GM19372 (cell line): ENCODE results near the gene GRID2IP.
"Not testable (repeated sequence)": the region's sequence is repeated elsewhere in the genome, so short reads cannot be mapped to it uniquely, and the experiment has no call there.

Source experiments
- ATAC-seq: cut with Tn5 transposase; IDR thresholded peaks from one replicate; pipeline ENCODE4 v1.9.1; 2021; ENCODE audit warnings: mild to moderate bottlenecking, low read depth, moderate library complexity; ENCODE audit not compliant: unreplicated experiment

The GRID2IP gene

DNA sequence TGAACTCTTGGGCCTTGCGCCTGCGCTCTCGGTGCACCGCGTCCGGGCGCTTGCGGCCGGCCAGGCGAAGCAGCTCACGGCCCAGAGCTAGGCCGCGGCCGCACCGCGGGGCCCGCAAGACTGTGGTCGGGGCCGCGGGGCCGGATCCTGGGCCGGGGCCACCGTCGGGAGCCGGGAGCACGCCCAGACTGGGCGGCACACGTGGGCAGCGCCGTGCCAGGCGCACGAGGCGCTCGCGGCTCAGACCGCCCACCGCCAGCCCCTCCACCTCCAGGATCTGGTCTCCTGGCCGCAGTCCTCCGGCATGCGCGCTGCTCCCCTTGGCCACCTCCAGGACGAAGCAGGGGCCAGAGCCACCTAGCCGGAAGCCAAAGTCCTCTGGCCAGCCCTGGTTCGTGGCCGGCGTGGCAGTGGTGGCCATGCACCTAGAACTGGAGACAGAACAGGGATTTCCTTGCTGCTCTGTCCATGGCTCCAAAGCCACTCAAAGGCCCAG is at the start of gene GRID2IP:
GRID2IP (minus strand) TSS at position 446 of the 496 bp plus-strand sequence; CDS start at position 421, 25 bp downstream.
- ATAC-seq: no peak

DNA sequence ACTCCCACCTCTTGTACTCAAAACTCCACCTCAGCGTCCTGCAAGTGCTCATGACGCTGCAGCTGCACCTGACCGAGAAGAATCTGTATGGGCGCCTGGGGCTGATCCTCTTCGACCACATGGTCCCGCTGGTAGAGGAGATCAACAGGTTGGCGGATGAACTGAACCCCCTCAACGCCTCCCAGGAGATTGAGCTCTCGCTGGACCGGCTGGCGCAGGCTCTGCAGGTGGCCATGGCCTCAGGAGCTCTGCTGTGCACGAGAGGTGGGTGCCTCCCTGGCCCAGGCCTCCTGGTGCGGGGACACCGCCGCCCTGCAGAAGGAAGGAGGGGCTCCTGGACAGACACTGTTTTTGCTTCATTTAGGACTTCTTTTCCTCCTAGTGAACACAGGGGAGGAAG is 48.8 kb upstream of the GRID2IP start:
- no peak for ATAC-seq

DNA sequence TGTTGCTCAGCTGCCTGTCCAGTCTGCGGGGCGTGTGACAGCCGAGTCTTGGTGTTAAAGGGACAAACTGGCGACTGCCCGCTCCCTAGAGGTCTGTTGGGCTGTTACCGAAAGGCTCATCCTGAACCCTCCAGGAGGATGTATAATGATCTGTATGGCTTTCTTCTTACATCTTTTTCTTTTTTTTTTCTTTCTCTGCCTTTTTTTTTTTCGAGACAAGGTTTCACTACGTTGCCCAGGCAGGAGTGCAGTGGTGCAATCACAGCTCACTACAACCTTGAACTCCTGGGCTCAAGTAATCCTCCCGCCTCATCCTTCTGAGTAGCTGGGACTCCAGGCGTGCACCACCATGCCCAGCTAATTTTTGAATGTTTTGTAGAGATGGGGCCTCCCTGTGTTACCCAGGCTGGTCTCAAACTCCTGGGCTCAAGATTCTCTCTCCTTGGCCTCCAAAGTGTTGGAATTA is 39.4 kb upstream of the GRID2IP start:
- ATAC-seq: no peak

DNA sequence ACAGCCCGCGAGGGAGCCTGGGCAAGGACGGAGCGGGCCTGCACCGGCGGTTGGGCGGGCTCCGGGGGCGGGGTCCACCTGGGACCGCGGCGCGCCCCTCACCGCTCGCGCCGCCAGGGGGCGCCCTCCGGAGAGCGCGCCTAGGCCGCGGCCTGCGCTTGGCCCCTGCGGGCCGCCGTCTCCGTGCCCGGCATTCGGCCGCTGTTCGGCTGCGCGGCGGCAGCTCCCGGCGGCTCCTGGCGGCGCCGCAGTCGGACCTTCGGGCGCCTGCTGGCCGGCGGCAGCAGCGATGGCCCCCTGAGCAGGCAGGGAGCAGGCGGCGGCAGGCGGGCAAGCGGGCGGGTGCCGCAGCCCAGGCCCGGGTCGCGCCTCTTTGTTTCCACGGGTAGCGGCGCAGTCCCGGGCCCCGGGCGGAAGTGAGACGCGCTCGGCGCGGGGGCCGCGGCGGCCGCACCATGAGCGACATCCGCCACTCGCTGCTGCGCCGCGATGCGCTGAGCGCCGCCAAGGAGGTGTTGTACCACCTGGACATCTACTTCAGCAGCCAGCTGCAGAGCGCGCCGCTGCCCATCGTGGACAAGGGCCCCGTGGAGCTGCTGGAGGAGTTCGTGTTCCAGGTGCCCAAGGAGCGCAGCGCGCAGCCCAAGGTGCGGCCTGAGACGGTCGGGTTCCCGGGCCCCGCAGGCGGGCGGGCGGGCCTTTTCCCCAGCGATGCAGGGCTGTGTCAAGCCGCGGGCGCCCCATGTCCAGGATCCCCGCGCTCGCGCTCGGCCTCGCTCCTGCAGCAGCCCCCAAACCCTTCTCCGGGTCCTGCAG is 38.8 kb upstream of the GRID2IP start, which contains the start of gene INTS15:
INTS15 (plus strand) TSS at position 193 of the 816 bp plus-strand sequence; CDS start at position 456, 263 bp downstream.
- ATAC-seq: peak; percentile 87

DNA sequence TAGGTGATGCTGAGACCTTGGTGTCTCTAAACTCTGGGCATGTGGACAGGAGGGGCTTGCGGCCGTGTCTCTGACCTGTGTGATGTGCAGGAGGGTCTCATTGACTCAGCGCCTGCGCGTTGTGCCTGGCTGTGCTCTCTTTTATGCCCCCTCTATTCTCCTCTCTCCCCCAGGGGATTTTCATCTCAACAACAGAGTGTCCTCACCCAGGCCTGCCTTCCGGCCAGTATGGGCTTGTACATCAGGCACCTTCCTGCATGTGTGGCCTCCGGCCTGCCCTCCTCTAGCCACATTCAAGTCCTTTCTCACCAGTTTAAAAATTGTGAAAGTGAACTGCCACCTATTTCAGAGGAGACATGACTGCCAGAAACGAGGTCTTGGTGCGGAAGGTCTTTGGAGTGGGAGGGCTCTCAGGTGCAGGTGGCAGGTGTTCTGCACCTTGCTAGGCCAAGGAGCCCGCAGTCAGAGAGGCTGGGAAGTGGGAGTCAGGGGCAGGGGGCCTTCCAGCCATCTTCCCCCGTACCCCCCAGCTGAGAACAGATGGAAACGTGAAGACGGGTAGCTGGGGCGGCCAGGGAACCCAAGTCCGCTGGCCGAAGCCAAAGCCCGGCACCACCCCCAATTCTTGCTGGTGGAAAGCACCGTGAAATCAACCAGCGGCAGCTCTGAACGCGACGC is 38.0 kb upstream of the GRID2IP start:
- no peak for ATAC-seq

DNA sequence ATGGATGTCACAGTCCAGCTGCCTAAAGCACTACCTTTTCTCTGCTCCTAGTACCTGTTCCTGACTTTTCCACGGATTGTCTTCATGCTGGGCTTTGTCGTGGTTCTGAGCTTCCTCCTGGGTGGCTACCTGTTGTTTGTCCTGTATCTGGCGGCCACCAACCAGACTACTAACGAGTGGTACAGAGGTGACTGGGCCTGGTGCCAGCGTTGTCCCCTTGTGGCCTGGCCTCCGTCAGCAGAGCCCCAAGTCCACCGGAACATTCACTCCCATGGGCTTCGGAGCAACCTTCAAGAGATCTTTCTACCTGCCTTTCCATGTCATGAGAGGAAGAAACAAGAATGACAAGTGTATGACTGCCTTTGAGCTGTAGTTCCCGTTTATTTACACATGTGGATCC is 37.3 kb upstream of the GRID2IP start:
- ATAC-seq: no peak

DNA sequence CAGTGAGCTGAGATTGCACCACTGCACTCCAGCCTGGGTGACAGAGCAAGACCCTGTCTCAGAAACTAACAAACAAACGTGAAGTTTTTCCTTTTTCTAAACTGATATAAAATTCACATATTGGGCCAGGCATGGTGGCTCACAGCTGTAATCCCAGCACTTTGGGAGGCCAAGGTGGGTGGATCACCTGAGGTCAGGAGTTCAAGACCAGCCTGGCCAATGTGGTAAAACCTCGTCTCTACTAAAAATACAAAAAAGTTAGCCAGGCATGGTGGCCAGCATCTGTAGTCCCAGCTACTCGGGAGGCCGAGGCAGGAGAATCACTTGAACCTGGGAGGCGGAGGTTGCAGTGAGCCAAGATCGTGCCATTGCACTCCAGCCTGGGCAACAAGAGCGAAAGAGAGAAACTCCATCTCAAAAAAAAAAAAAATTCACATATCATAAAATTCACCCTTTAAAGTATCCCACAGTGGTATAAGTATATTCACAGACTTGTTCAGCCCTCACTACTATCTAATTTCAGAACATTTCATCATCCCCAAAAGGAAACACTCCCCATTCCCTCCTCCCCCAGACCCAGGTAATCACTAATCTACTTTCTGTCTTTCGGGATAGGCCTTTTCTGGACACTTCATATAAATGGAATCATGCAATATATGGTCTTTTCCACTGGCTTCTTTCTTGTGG is 34.6 kb upstream of the GRID2IP start:
- ATAC-seq: not testable (repeated sequence)

DNA sequence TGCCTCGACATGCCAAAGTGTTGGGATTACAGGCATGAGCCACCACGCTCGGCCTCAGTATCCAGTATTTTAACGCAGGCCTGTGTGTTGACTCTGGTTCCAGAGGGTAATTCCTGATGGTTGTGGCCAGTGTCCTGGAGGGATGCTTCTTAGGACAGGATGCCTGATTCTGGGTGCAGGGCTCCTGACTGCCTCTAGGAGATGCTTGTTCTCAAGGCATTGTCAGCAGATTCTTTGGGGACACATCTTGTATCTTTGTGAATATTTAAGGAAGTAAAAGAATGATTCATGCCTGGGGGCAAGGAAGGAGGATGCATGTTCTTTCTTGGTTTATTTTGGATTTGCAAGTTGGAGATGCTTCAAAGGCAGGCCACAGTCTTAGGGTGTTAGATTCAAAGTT is 28.2 kb upstream of the GRID2IP start:
- no peak for ATAC-seq

DNA sequence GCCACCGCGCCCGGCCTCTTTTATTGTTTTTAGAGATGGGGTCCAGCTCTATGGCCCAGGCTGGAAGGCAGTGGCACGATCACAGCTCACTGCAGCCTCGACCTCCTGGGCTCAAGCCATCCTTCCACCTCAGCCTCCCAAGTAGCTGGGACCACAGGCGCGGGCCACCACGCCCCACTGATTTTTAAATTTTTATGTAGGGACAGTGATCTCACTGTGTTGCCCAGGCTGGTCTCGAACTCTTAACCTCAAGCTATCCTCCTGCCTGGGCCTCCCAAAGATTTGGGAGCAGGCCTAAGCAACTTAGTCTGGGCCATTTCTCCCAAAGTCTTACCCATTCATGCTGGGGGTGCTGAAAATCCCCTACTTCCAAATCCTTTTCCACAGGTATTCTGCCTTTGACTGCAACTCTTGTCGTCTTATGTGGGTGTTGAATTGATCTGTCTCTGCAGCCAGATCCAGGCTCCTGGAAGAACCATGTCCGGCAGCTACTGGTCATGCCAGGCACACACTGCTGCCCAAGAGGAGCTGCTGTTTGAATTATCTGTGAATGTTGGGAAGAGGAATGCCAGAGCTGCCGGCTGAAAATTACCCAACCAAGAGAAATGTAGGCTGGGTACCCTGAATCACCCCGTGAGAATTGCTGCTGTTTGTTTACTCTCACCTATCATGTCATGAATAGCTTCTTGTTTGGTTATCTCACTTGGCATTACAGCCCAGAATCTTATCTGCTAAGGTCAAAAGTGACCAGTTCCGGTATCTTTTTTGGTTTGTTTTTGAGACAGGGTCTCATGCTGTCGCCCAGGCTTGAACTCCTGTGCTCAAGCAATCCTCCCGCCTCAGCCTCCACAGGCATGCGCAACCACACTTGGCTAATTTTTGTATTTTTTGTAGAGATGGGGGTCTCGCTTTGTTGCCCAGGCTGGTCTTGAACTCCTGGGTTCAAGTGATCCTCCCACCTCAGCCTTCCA is 27.1 kb upstream of the GRID2IP start:
- no peak for ATAC-seq

DNA sequence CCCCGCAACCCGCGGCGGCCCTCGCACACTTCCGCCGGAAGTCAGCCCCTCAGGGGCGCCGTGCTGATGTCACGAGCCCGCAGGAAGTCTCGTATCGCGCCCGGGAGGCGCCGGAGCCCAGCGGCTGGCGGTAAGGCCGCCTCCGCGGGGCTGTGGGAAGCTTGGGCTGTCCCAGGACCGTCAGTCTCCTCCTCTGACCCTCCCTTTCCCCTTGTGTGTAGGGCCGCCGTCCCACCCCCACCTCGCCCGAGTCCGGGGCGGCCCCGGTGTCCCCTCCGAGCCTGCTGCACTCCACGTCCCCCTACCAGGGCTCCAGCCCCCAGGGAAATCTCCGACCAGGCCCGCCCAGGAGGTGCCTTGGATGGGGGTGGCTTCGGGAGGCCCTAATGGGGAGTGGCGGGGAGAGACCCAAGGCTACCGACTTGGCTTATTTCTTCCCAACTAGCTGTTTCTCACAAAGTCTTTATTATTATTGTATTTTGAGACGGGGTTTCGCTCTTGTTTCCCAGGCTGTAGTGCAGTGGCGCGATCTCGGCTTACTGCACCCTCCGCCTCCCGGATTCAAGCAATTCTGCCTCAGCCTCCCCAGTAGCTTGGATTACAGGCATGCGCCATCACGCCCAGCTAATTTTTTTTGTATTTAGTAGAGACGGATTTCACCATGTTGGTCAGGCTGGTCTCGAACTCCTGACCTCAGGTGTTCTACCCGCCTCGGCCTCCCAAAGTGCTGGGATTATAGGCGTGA is 26.3 kb upstream of the GRID2IP start, which contains the start of gene ZDHHC4:
ZDHHC4 (plus strand) TSS at position 86 of the 745 bp plus-strand sequence. CDS start 3,108 bp downstream, outside the sequence.
- peak; percentile 94 for ATAC-seq

DNA sequence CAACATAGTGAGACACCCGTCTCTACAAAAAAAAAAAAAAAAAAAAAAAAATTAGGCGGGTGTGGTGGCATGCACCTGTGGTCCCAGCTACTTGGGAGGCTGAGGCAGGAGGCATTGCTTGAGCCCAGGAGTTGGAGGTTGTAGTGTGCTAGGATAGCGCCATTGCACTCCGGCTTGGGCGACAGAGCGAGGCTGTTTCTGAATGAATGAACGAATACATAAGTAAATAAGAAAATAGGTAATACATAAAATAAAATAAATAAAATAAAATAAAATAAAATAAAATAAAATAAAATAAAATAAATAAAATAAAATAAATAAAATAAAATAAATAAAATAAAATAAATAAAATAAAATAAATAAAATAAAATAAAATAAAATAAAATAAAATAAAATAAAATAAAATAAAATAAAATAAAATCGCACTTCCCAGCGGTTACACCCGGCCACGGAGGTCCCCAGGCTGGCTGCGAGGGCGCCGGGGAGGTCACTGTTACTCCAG is 25.7 kb upstream of the GRID2IP start:
- ATAC-seq: not testable (repeated sequence)

DNA sequence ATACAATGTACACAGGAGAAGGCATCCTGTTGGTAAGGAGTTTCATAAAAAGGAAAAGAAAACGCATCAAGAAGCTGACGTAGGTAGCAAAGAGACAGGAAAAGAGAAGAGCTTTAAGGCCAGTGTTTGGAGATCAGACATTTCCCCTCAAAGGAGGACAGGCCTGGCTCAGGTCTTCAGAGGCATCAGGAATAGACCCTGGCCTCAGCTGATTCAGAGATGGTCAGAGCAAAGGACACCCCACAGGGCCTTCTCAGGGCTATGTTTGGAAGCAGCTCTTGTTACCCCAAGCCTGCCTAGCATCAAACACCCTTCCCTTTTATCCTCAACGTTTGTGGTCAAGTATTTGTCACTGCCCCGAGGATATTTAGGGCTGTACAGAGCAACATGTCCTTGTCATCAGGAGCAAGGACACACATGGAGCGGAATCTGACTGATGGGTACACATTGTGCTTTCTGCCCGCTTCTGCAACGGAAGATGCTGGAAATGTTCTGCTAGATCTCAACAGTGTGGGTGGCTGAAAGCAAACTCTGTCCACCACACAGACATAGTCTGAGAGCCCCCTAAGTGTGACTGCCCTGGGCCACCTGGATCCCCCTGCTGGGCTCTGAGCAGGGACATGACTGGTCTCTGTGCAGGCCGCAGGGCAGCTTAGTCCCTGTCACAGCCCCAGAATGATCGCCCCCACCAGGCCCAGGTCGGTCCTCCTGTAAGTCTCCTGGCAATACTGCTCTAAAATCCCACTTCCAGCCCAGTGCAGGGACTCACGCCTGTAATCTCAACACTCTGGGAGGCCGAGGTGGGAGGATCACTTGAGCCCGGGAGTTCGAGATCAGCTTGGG is 25.0 kb upstream of the GRID2IP start:
- ATAC-seq: no peak

DNA sequence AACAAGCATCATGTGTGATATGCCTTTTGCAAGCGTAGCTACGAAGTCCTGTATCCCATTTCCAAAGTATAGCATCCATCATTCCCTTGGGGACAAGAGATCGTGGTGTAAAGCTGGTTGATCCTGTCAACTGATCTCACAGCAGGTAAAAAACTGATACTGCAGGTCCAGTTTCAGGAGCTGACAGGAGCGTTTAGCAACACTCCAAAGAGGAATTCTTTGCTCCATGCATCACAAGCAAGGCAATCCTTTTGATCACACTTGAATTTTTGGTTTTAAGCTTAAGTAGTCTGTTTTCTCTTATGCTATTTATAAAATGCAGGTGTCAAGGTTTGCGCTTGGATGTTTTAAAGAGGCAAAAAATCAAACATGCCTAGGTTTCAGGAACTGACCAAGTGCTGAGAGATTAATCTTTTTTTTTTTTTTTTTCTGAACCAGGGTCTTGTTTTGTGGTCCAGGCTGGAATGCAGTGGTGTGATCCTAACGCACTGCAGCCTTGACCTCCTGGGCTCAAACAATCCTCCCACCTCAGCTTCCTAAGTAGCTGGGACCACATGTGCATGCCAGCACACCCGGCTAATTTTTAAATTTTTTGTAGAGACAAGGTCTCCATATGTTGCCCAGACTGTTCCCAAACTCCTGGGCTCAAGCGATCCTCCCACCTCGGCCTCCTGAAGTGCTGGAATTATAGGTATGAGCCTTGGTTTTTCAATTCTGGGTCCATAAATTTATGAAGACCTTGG is 24.2 kb upstream of the GRID2IP start:
- no peak for ATAC-seq

DNA sequence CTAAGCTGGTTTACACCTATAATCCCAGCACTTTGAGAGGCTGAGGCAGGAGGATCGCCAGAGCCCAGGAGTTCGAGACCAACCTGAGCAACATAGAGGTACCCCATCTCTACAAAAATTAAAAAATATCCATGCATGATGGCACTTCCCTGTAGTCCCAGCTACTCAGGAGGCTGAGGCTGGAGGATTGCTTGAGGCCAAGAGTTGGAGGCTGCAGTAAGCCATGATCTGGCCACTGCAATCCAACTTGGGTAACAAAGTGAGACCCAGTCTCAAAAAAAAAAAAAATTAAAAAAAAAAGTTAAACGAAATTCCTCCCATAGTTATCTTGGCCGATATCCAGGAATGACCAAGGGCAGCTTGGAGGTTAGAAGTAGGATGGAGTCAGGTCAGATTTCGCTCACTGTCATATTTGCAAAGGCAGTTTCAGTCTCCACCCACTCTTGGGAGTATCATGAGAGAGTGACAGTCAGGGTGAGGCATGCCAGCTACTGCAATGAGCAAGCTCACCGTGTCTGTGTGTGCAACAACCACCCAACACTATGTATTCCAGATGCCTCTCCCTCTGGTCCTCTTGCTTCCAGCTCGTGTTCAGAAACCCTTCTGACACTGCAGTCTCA is 20.0 kb upstream of the GRID2IP start:
- ATAC-seq: no peak

DNA sequence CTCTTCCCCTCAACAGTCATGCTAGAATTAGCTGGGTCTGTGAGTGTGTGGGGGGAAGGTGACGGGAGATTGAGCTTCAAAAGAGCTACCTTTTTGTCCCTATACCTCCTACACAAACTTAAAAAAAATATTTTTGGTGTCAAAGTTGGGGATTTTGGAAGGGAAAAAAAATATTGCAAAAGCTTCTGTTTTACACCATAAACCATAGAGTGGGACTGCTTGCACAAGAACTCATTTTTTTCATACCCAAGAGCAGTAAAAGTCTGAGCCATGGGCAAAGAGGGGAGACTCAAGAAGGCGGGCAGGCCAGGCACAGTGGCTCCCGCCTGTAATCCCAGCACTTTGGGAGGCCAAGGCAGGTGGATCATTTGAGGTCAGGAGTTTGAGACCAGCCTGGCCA is 16.6 kb upstream of the GRID2IP start:
- ATAC-seq: no peak

DNA sequence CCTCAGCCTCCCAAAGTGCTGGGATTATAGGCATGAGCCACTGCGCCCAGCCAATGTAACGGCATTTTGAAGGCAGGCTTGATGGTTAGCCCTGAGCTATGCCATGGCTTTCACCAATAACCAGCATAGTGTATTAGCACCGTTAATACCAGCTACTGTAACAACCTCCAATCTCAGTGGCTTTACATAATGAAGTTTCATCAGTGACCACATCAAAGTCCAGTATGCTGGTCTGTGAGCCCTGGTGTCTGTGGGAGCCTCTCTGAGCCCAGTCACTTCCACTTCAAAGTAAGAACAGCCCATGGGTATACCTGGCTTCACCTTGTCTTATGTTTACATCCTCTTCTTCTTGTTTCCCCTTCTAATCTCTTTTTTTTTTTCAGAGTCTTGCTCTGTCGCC is 14.4 kb upstream of the GRID2IP start:
- ATAC-seq: no peak
